GM23338 (cell line): ENCODE results near the gene CABP4. TPM values are rescaled to one million over a fixed set of nuclear protein-coding genes. Genes with fewer than 3 reads are reported as not detected.
A peak's percentile ranks its signal among the peaks of the same experiment; 100 is the strongest.

ENCODE experiments used
- ATAC-seq: fragments of 200-7000 bp; cut with Tn5 transposase; 3 replicates; pipeline ENCODE4 v1.9.1; 2020
- DNase-seq: peaks from one replicate; pipeline ENCODE4 v3.0.0-alpha.2; 2015; ENCODE audit warnings: low spot score
- H2AFZ ChIP-seq: fragments of 200-600 bp; sonication (generic); 2 replicates; pipeline ENCODE4 v1.8.0; 2016; ENCODE audit warnings: antibody characterized with exemption, mild to moderate bottlenecking, moderate library complexity
- H3F3A ChIP-seq: fragments of 200-600 bp; sonication (generic); replicated peaks from 2 replicates; pipeline ENCODE4 v1.8.0; 2017; ENCODE audit warnings: antibody characterized with exemption, mixed run types, low read depth
- H3K27ac ChIP-seq: fragments of 200-600 bp; sonication (generic); 2 replicates; pipeline ENCODE4 v1.6.1; 2016; ENCODE audit warnings: low read depth
- H3K27me3 ChIP-seq: fragments of 200-600 bp; sonication (generic); 2 replicates; pipeline ENCODE4 v1.8.0; 2016; ENCODE audit warnings: mild to moderate bottlenecking, mixed run types, moderate library complexity; ENCODE audit not compliant: insufficient read depth
- H3K36me3 ChIP-seq: fragments of 200-600 bp; sonication (generic); 2 replicates; pipeline ENCODE4 v1.8.0; 2016; ENCODE audit warnings: mild to moderate bottlenecking; ENCODE audit not compliant: insufficient read depth
- H3K4me1 ChIP-seq: fragments of 200-600 bp; sonication (generic); 2 replicates; pipeline ENCODE4 v1.8.0; 2016; ENCODE audit warnings: mild to moderate bottlenecking, moderate library complexity; ENCODE audit not compliant: insufficient read depth
- H3K4me2 ChIP-seq: fragments of 200-600 bp; sonication (generic); 2 replicates; pipeline ENCODE4 v1.7.1; 2017; ENCODE audit warnings: mixed run types
- H3K4me3 ChIP-seq: fragments of 200-600 bp; sonication (generic); 2 replicates; pipeline ENCODE4 v1.6.1; 2016; ENCODE audit warnings: mixed run types
- H3K79me2 ChIP-seq: fragments of 200-600 bp; sonication (generic); replicated peaks from 2 replicates; pipeline ENCODE4 v1.8.0; 2017; ENCODE audit warnings: mild to moderate bottlenecking; ENCODE audit not compliant: insufficient read depth
- H3K9me2 ChIP-seq: fragments of 200-600 bp; sonication (generic); 2 replicates; pipeline ENCODE4 v1.8.0; 2017; ENCODE audit not compliant: insufficient read depth
- H4K20me1 ChIP-seq: fragments of 200-600 bp; sonication (generic); replicated peaks from 2 replicates; pipeline ENCODE4 v1.8.0; 2017; ENCODE audit warnings: mild to moderate bottlenecking; ENCODE audit not compliant: insufficient read depth
- H3K27ac Mint-ChIP-seq: 2 replicates; pipeline ENCODE4 v1.8.0; 2020; ENCODE audit warnings: inconsistent platforms, mild to moderate bottlenecking, moderate library complexity, mixed read lengths
- H3K27me3 Mint-ChIP-seq: 3 replicates; pipeline ENCODE4 v1.8.0; 2022; ENCODE audit warnings: low read depth, mild to moderate bottlenecking, moderate library complexity, mixed read lengths, inconsistent platforms; ENCODE audit not compliant: insufficient read depth, poor library complexity
- H3K36me3 Mint-ChIP-seq: 3 replicates; pipeline ENCODE4 v1.8.0; 2021; ENCODE audit warnings: low read depth, mild to moderate bottlenecking, inconsistent platforms, moderate library complexity, mixed read lengths
- H3K4me1 Mint-ChIP-seq: 3 replicates; pipeline ENCODE4 v1.8.0; 2020; ENCODE audit warnings: mild to moderate bottlenecking, inconsistent platforms, mixed read lengths
- H3K4me3 Mint-ChIP-seq: 3 replicates; pipeline ENCODE4 v1.8.0; 2021; ENCODE audit warnings: moderate library complexity, mild to moderate bottlenecking, inconsistent platforms, mixed read lengths
- H3K9me3 Mint-ChIP-seq: 3 replicates; pipeline ENCODE4 v1.8.0; 2020; ENCODE audit warnings: moderate library complexity, mild to moderate bottlenecking, inconsistent platforms, mixed read lengths
- CREB1 ChIP-seq: fragments of 250-450 bp; sonication (Bioruptor Pico); IDR thresholded peaks from 2 replicates; pipeline ENCODE4 v1.5.0; 2020; ENCODE audit warnings: low read depth, mild to moderate bottlenecking, moderate library complexity
- EZH2 ChIP-seq: fragments of 200-600 bp; sonication (generic); IDR thresholded peaks from one replicate; pipeline ENCODE4 v1.8.0; 2017; ENCODE audit warnings: antibody characterized with exemption, mild to moderate bottlenecking, low read depth; ENCODE audit not compliant: unreplicated experiment
- POLR2AphosphoS5 ChIP-seq: IDR thresholded peaks from 2 replicates; pipeline ENCODE4 v1.6.1; 2016; ENCODE audit warnings: antibody characterized with exemption, low read depth
- ZNF114 ChIP-seq: fragments of 250-450 bp; sonication (Bioruptor Pico); IDR thresholded peaks from 2 replicates; pipeline ENCODE4 v1.5.0; 2020; ENCODE audit warnings: mild to moderate bottlenecking, moderate library complexity
- ZNF331 ChIP-seq: fragments of 250-450 bp; sonication (Bioruptor Pico); IDR thresholded peaks from 2 replicates; pipeline ENCODE4 v1.5.0; 2020; ENCODE audit warnings: low read depth, mild to moderate bottlenecking, moderate library complexity
- polyA plus RNA-seq: library from polyadenylated mRNA; unstranded; fragments of >200 nt; fragmentation: Nextera tagmentation; extraction: Ambion mirVana; gene quantifications from 2 replicates; pipeline ENCODE4 v1.2.1, GENCODE V29; 2016
- total RNA-seq: library from RNA; depleted of rRNA; stranded (reverse); fragments of >200 nt; shearing (Covaris generic); gene quantifications from 2 replicates; pipeline ENCODE4 v1.2.3, GENCODE V29; 2014
- TF ChIP-seq, protein P1 (sequence below): IDR thresholded peaks from 2 replicates; pipeline ENCODE4 v1.6.1; 2016; ENCODE audit warnings: antibody characterized with exemption
- TF ChIP-seq, protein P2 (sequence below): fragments of 250-450 bp; sonication (Bioruptor Pico); IDR thresholded peaks from 2 replicates; pipeline ENCODE4 v1.5.0; 2020; ENCODE audit warnings: mild to moderate bottlenecking, moderate library complexity

Gene CABP4
- total and polyA plus RNA-seq, 2 experiments from 2014 or later = 0.28 TPM; not detected in 1

DNA sequence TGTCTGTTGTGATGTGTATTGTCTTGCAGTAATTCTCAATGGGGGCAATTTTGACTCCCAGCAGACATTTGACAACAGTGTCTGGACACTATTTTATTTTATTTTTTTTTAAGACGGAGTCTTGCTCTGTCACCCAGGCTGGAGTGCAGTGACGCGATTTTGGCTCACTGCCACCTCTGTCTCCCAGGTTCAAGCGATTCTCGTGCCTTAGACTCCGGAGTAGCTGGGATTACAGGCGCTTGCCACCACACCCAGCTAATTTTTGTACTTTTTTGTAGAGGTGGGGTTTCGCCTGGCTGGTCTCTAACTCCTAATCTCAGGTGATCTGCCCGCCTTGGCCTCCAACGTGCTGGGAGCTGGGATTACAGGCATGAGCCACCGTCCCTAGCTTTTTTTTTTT, 25.4 kb upstream of the CABP4 start:
- H4K20me1 ChIP-seq = no peaks in the 10 kb centered on the region
- H3K4me2 ChIP-seq = no peak overlapping the region
- H3F3A ChIP-seq = peaks cover 13% of the 10 kb centered on the region; the same call in 1 of the 2 replicates
- H3K36me3 ChIP-seq = no peaks in the 10 kb centered on the region
- H3K9me2 ChIP-seq = no peaks in the 10 kb centered on the region
- H3K4me1 Mint-ChIP-seq = peaks cover 3% of the 10 kb centered on the region
- H3K27me3 Mint-ChIP-seq = peaks cover 18% of the 10 kb centered on the region
- H3K4me3 ChIP-seq = no peak overlapping the region; the same call in 1 of the 2 replicates
- no peak overlapping the region for H3K27ac ChIP-seq
- ATAC-seq (no peak), DNase-seq (no peak)
- peaks cover 6% of the 10 kb centered on the region; the same call in 1 of the 2 replicates for H3K4me1 ChIP-seq
- peak overlapping the region; percentile 92; the same call in 2 of the 3 replicates for H3K4me3 Mint-ChIP-seq
- TF ChIP-seq POLR2AphosphoS5 (no peak), EZH2 (no peak)
- TF ChIP-seq, protein P1, sequence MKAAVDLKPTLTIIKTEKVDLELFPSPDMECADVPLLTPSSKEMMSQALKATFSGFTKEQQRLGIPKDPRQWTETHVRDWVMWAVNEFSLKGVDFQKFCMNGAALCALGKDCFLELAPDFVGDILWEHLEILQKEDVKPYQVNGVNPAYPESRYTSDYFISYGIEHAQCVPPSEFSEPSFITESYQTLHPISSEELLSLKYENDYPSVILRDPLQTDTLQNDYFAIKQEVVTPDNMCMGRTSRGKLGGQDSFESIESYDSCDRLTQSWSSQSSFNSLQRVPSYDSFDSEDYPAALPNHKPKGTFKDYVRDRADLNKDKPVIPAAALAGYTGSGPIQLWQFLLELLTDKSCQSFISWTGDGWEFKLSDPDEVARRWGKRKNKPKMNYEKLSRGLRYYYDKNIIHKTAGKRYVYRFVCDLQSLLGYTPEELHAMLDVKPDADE = no peak
- no peak overlapping the region for H2AFZ ChIP-seq
- no peak overlapping the region for H3K27ac Mint-ChIP-seq
- no peaks in the 10 kb centered on the region; the same call in 1 of the 3 replicates for H3K9me3 Mint-ChIP-seq
- peaks cover 11% of the 10 kb centered on the region for H3K79me2 ChIP-seq
- no peaks in the 10 kb centered on the region for H3K27me3 ChIP-seq
- peaks cover 16% of the 10 kb centered on the region for H3K36me3 Mint-ChIP-seq

GRCh38 chr11:67431346-67432249, 23.6 kb upstream of the CABP4 start:
- no peak overlapping the region for H3K27ac ChIP-seq
- H3K4me1 ChIP-seq = peaks cover 7% of the 10 kb centered on the region
- no peak overlapping the region for H3K4me3 ChIP-seq
- H3K27ac Mint-ChIP-seq = no peak overlapping the region
- no peaks in the 10 kb centered on the region for H4K20me1 ChIP-seq
- H3F3A ChIP-seq = peaks cover 13% of the 10 kb centered on the region; the same call in 1 of the 2 replicates
- H3K27me3 Mint-ChIP-seq = peaks cover 13% of the 10 kb centered on the region
- no peak overlapping the region for H3K4me2 ChIP-seq
- no peaks in the 10 kb centered on the region for H3K27me3 ChIP-seq
- no peaks in the 10 kb centered on the region; the same call in 2 of the 3 replicates for H3K9me3 Mint-ChIP-seq
- DNase-seq = no peak
- no peaks in the 10 kb centered on the region for H3K9me2 ChIP-seq
- no peak overlapping the region; the same call in 2 of the 3 replicates for H3K4me3 Mint-ChIP-seq
- no peak overlapping the region for H2AFZ ChIP-seq
- H3K36me3 Mint-ChIP-seq = peaks cover 20% of the 10 kb centered on the region
- TF ChIP-seq, protein P2, sequence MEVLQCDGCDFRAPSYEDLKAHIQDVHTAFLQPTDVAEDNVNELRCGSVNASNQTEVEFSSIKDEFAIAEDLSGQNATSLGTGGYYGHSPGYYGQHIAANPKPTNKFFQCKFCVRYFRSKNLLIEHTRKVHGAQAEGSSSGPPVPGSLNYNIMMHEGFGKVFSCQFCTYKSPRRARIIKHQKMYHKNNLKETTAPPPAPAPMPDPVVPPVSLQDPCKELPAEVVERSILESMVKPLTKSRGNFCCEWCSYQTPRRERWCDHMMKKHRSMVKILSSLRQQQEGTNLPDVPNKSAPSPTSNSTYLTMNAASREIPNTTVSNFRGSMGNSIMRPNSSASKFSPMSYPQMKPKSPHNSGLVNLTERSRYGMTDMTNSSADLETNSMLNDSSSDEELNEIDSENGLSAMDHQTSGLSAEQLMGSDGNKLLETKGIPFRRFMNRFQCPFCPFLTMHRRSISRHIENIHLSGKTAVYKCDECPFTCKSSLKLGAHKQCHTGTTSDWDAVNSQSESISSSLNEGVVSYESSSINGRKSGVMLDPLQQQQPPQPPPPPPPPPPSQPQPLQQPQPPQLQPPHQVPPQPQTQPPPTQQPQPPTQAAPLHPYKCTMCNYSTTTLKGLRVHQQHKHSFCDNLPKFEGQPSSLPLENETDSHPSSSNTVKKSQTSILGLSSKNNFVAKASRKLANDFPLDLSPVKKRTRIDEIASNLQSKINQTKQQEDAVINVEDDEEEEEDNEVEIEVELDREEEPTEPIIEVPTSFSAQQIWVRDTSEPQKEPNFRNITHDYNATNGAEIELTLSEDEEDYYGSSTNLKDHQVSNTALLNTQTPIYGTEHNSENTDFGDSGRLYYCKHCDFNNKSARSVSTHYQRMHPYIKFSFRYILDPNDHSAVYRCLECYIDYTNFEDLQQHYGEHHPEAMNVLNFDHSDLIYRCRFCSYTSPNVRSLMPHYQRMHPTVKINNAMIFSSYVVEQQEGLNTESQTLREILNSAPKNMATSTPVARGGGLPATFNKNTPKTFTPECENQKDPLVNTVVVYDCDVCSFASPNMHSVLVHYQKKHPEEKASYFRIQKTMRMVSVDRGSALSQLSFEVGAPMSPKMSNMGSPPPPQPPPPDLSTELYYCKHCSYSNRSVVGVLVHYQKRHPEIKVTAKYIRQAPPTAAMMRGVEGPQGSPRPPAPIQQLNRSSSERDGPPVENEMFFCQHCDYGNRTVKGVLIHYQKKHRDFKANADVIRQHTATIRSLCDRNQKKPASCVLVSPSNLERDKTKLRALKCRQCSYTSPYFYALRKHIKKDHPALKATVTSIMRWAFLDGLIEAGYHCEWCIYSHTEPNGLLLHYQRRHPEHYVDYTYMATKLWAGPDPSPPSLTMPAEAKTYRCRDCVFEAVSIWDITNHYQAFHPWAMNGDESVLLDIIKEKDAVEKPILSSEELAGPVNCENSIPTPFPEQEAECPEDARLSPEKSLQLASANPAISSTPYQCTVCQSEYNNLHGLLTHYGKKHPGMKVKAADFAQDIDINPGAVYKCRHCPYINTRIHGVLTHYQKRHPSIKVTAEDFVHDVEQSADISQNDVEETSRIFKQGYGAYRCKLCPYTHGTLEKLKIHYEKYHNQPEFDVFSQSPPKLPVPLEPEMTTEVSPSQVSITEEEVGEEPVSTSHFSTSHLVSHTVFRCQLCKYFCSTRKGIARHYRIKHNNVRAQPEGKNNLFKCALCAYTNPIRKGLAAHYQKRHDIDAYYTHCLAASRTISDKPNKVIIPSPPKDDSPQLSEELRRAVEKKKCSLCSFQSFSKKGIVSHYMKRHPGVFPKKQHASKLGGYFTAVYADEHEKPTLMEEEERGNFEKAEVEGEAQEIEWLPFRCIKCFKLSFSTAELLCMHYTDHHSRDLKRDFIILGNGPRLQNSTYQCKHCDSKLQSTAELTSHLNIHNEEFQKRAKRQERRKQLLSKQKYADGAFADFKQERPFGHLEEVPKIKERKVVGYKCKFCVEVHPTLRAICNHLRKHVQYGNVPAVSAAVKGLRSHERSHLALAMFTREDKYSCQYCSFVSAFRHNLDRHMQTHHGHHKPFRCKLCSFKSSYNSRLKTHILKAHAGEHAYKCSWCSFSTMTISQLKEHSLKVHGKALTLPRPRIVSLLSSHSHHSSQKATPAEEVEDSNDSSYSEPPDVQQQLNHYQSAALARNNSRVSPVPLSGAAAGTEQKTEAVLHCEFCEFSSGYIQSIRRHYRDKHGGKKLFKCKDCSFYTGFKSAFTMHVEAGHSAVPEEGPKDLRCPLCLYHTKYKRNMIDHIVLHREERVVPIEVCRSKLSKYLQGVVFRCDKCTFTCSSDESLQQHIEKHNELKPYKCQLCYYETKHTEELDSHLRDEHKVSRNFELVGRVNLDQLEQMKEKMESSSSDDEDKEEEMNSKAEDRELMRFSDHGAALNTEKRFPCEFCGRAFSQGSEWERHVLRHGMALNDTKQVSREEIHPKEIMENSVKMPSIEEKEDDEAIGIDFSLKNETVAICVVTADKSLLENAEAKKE (CRISPR knock-in tag) = no peak
- TF ChIP-seq ZNF331 (no peak), CREB1 (CRISPR knock-in tag) (no peak), ZNF114 (no peak), EZH2 (no peak)
- H3K79me2 ChIP-seq = peaks cover 11% of the 10 kb centered on the region
- peaks cover 12% of the 10 kb centered on the region for H3K4me1 Mint-ChIP-seq
- ATAC-seq = no peak
- H3K36me3 ChIP-seq = no peaks in the 10 kb centered on the region
